BLaER1 treated with 17β-estradiol and CSF1 and Interleukin-3, amounts not matched to agents 10 nM and 100 nM (cell line): ENCODE measurements around the gene LRRC3.

Experiments
- H3K27ac ChIP-seq, 11 experiments: shearing (Covaris generic); formaldehyde crosslinking; 2 replicates each; pipeline ENCODE4 v1.8.1; 2022
- H3K27me3 ChIP-seq, 11 experiments: shearing (Covaris generic); formaldehyde crosslinking; 2 replicates each; pipeline ENCODE4 v1.8.1; 2022
- H3K36me3 ChIP-seq, 11 experiments: shearing (Covaris generic); formaldehyde crosslinking; 2 replicates each; pipeline ENCODE4 v1.8.1; 2022
- H3K4me1 ChIP-seq, 10 experiments: shearing (Covaris generic); formaldehyde crosslinking; 2 replicates each; pipeline ENCODE4 v1.8.1; 2022
- H3K4me2 ChIP-seq, 11 experiments: shearing (Covaris generic); formaldehyde crosslinking; 2 replicates each; pipeline ENCODE4 v1.8.1; 2022
- H3K4me3 ChIP-seq, 10 experiments: shearing (Covaris generic); formaldehyde crosslinking; 2 replicates each; pipeline ENCODE4 v1.8.1; 2022
- H3K9ac ChIP-seq, 11 experiments: shearing (Covaris generic); formaldehyde crosslinking; 2 replicates each; pipeline ENCODE4 v1.8.1; 2022
- H3K9me3 ChIP-seq, 11 experiments: shearing (Covaris generic); formaldehyde crosslinking; replicated peaks in 1 of 11; 2 replicates each; pipeline ENCODE4 v1.8.1; 2022
- H4K20me1 ChIP-seq, 11 experiments: shearing (Covaris generic); formaldehyde crosslinking; 2 replicates each; pipeline ENCODE4 v1.8.1; 2022
- Cebpa-rat ChIP-seq, 11 experiments: shearing (Covaris generic); IDR thresholded peaks; 2 replicates each; pipeline ENCODE4 v1.8.1; 2022

Gene LRRC3

DNA sequence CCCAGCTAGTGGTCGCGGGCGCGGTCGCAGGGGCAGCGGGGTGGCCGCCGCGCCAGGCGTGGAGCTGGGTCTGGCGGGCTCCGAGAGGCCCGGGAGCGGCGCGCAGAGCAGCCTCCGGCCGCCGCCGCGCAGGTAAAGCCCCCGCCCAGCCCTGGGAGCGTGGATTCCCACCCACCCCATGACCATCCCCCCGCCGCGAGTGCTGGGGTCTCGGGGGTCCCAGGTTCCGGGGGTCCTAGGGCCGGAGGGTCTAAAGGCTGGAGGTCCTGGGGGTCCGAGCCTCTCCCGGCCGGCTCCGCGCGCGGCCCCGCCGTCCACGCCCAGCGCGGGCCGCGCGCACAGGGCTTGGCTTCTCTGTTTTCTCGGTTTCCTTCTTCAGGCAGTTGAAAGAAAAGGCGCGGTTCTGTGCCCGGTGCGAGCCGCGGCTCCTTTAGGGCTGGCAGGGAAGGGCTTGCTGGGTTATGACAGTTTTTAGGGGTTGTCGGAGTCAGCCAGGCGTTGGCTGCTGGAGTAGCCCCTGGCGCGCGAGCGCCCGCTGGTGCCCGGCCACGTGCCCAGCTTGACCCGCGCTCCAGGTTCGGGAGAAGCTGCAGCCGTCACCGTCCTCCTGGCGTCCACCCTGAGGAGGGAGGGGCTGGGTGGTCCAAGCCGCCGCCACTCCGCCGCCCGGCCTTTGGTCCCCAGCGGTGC, 359 bp downstream of the LRRC3 start:
- Histone ChIP-seq H3K36me3 (peaks cover 0 to 11% (median 0%) of the 10 kb centered on the region in 11 experiments; a peak in 3 of 22 replicates), H3K4me3 (peak overlapping the region; percentile 64 to 76 (median 70)), H3K27ac (peak overlapping the region in 10 of 11 experiments; percentile 44 to 62 (median 59); a peak in 21 of 22 replicates), H3K27me3 (peaks cover 0 to 5% (median 0%) of the 10 kb centered on the region in 11 experiments; a peak in 1 of 22 replicates), H4K20me1 (peaks cover 0 to 25% (median 0%) of the 10 kb centered on the region in 11 experiments; a peak in 4 of 22 replicates), H3K4me1 (peaks cover 26 to 46% (median 35%) of the 10 kb centered on the region in 10 experiments), H3K4me2 (peak overlapping the region; percentile 84 to 98 (median 93)), H3K9me3 (peaks cover 19 to 29% (median 25%) of the 10 kb centered on the region in 11 experiments), H3K9ac (peak overlapping the region; percentile 63 to 80 (median 75))
- no peak for TF ChIP-seq Cebpa-rat (IDR thresholded peaks at IDR 0.05)

DNA sequence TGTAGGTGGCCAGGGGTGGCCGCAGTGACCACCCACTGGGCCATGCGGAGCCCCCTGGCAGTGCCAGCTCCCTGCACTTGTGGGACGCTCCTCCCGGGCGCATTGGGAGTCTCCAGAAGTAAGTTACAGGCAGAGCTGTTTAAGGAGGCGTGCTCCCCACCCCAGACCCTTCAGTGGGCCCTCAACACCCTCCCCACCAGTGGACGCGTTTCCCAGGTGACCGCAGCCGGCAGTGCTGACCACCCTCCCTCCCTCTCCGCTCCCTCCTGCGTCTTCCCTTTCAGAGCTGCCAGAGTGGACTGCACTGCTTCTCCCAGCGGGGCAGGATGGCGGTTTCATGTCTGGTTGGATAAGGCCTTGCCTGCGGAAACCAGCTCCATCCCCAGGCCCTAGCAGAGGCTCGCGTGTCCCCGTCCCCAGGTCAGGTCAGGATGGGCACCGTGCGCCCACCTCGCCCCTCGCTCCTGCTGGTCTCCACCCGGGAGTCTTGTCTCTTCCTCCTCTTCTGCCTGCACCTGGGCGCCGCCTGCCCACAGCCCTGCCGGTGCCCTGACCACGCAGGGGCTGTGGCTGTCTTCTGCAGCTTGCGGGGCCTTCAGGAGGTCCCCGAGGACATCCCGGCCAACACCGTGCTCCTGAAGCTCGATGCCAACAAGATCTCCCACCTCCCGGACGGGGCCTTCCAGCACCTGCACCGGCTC, 1.1 kb downstream of the LRRC3 start:
- Histone ChIP-seq H3K9me3 (peaks cover 19 to 29% (median 25%) of the 10 kb centered on the region in 11 experiments), H3K4me2 (peak overlapping the region; percentile 84 to 98 (median 93)), H3K4me3 (peak overlapping the region; percentile 64 to 76 (median 70)), H3K36me3 (peaks cover 0 to 11% (median 0%) of the 10 kb centered on the region in 11 experiments; a peak in 3 of 22 replicates), H3K27me3 (peaks cover 0 to 5% (median 0%) of the 10 kb centered on the region in 11 experiments; a peak in 1 of 22 replicates), H3K4me1 (peaks cover 26 to 50% (median 37%) of the 10 kb centered on the region in 10 experiments), H3K27ac (peak overlapping the region in 10 of 11 experiments; percentile 44 to 62 (median 59); a peak in 18 of 22 replicates), H4K20me1 (peaks cover 0 to 25% (median 0%) of the 10 kb centered on the region in 11 experiments; a peak in 5 of 22 replicates), H3K9ac (peak overlapping the region; percentile 63 to 80 (median 75))
- no peak for TF ChIP-seq Cebpa-rat (IDR thresholded peaks at IDR 0.05)

DNA sequence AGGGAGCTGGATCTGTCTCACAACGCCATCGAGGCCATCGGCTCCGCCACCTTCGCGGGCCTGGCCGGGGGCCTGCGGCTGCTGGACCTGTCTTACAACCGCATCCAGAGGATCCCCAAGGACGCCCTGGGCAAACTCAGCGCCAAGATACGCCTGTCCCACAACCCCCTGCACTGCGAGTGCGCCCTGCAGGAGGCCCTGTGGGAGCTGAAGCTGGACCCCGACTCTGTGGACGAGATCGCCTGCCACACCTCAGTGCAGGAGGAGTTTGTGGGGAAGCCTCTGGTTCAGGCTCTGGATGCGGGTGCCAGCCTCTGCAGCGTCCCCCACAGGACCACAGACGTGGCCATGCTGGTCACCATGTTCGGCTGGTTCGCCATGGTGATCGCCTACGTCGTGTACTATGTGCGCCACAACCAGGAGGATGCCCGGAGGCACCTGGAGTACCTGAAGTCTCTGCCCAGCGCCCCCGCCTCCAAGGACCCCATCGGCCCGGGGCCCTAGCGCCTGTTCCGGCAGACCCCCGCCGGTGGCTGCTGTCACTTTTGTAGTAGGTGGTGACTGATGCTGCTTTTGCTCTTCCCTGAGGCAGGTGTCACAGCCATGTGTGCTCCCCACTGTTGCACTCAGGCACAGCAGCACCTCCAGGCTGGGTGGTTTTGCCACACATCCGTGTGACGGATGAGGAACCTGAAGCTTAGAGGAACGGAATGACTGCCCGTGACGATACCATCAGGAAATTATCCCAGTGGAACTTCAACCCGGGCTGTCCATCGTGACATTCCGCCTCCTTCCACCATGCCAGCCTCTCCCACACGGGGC, 1.8 kb downstream of the LRRC3 start:
- no peak overlapping the region for H3K27ac ChIP-seq
- H3K4me3 ChIP-seq, result no peak overlapping the region
- peaks cover 0 to 31% (median 0%) of the 10 kb centered on the region in 11 experiments; a peak in 6 of 22 replicates for H4K20me1 ChIP-seq
- H3K9ac ChIP-seq, result peak overlapping the region in 3 of 11 experiments; percentile 18 to 80 (median 77); a peak in 4 of 22 replicates
- H3K9me3 ChIP-seq, result peaks cover 16 to 27% (median 21%) of the 10 kb centered on the region in 11 experiments
- H3K36me3 ChIP-seq, result peaks cover 0 to 11% (median 0%) of the 10 kb centered on the region in 11 experiments; a peak in 3 of 22 replicates
- TF ChIP-seq Cebpa-rat (IDR thresholded peaks at IDR 0.05), result no peak
- H3K4me1 ChIP-seq, result peaks cover 26 to 50% (median 37%) of the 10 kb centered on the region in 10 experiments
- peaks cover 0 to 5% (median 0%) of the 10 kb centered on the region in 11 experiments; a peak in 1 of 22 replicates for H3K27me3 ChIP-seq
- peak overlapping the region in 9 of 11 experiments; percentile 84 to 98 (median 93); a peak in 18 of 22 replicates for H3K4me2 ChIP-seq

DNA sequence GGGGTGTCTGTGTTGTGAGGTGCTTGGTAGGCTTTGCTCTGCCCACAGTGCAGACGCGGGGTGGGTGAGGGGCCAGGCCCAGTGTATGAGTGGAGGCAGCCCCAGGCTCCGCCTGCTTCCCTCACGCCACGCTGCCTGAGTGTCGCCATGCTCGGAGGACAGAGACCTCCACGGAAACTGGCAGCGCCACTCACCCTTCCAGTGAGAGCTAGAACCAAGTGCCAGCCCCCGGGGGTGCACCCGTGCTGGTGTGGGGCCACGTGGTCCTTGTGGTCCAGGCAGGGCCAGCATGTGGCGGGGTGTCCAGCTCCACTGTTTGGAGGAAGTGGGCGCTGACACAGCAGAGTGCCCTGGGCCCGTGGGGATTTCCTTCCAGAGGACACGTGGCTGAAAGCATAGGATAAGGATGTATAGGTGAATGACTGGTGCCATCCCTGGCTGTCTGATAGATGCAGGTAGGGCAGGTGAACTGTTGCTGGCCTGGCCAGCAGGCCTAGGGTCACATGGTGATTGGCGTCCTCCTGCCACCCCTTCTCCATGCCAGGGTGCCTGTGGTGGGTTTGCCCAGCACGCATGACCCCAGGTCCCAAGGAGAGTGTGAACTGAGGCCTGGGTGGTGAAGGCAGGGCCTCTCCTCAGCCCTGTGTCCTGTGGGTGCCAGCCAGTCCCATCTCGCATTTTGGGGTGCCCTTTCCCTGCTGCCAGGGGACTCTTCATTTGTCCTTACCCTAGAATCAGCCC, 3.8 kb downstream of the LRRC3 start:
- Histone ChIP-seq H3K27me3 (peaks cover 0 to 4% (median 0%) of the 10 kb centered on the region in 11 experiments; a peak in 1 of 22 replicates), H3K36me3 (peaks cover 0 to 11% (median 0%) of the 10 kb centered on the region in 11 experiments; a peak in 3 of 22 replicates), H3K4me2 (peak overlapping the region; percentile 51 to 72 (median 60)), H3K4me1 (peaks cover 26 to 50% (median 37%) of the 10 kb centered on the region in 10 experiments), H3K27ac (peak overlapping the region in 2 of 11 experiments; percentile 9 to 29; a peak in 2 of 22 replicates), H3K9ac (peak overlapping the region in 3 of 11 experiments; percentile 20 to 24 (median 21); a peak in 1 of 22 replicates), H3K4me3 (no peak overlapping the region), H3K9me3 (peaks cover 3 to 7% (median 7%) of the 10 kb centered on the region in 11 experiments; a peak in 21 of 22 replicates), H4K20me1 (peaks cover 0 to 31% (median 0%) of the 10 kb centered on the region in 11 experiments; a peak in 6 of 22 replicates)
- TF ChIP-seq Cebpa-rat (IDR thresholded peaks at IDR 0.05), result no peak

DNA sequence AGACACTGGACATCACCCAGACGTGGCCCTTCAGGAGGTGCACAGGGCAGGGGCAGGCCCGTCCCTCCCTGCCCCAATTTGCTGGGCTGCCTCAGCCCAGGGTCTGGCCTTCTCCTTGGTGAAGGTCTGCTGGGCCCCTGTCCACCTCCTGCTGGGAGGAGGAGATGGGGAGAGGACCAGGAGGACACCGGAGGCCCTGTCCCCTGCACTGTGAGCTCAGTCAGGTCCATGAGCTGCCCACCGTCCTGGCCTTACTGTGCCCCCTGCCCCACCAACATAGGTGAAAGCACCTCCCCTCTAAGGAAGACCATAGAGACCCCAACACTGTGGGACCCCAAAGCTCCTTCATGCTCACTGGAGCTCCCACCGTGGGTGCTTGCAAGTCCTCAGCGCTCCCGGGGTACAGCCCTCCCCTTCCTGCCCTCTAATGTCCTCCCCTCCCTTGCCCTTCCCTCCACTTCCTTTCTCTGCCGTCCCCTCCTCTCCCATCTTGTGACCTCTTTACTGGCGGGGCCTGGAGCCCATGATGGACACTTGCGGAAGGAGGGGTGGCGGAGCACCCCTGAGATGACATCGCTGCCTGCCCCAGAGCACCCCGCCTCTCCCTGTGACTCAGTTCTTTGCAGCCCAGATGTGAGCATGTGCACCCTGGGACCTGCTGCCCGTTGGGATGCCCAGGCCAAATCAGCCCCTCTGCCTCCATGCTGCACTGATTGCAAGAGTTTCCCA, 4.6 kb downstream of the LRRC3 start:
- no peak for TF ChIP-seq Cebpa-rat (IDR thresholded peaks at IDR 0.05)
- Histone ChIP-seq H3K27me3 (no peaks in the 10 kb centered on the region), H3K4me3 (no peak overlapping the region), H4K20me1 (peaks cover 0 to 31% (median 0%) of the 10 kb centered on the region in 11 experiments; a peak in 6 of 22 replicates), H3K9ac (0 out of 22 replicates have a peak overlapping the region, but pooled peaks of 3 of the 11 experiments have one; percentile 20 to 24 (median 21)), H3K27ac (peak overlapping the region in 2 of 11 experiments; percentile 9 to 29; a peak in 1 of 22 replicates), H3K36me3 (peaks cover 0 to 11% (median 0%) of the 10 kb centered on the region in 11 experiments; a peak in 3 of 22 replicates), H3K4me1 (peaks cover 26 to 50% (median 37%) of the 10 kb centered on the region in 10 experiments), H3K4me2 (peak overlapping the region; percentile 51 to 72 (median 60); a peak in 19 of 22 replicates), H3K9me3 (peaks cover 0 to under 1% (median 0%) of the 10 kb centered on the region in 11 experiments; a peak in 2 of 22 replicates)

DNA sequence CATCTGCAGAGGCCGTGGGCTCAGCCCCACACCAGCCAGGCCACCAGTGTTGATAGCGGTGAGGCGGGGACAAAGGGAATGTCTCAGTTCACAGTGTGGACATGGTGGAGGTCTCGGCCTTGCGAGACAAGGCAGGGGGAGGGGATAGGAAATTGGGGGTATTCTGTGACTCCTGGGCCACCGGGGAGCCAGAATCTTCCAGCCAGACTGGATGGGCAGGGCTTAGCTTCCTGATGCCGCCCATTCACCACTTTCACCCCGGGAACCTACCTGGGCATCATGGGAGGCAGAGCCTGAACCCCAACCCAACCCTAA, 5.1 kb downstream of the LRRC3 start:
- no peaks in the 10 kb centered on the region for H3K27me3 ChIP-seq
- peaks cover 26 to 50% (median 37%) of the 10 kb centered on the region in 10 experiments for H3K4me1 ChIP-seq
- no peaks in the 10 kb centered on the region for H3K9me3 ChIP-seq
- peak overlapping the region in 6 of 11 experiments; percentile 59 to 72 (median 66); a peak in 10 of 22 replicates for H3K4me2 ChIP-seq
- no peak overlapping the region for H3K4me3 ChIP-seq
- H3K9ac ChIP-seq, result no peak overlapping the region
- H4K20me1 ChIP-seq, result peaks cover 0 to 31% (median 0%) of the 10 kb centered on the region in 11 experiments; a peak in 6 of 22 replicates
- peaks cover 0 to 11% (median 0%) of the 10 kb centered on the region in 11 experiments; a peak in 3 of 22 replicates for H3K36me3 ChIP-seq
- no peak overlapping the region for H3K27ac ChIP-seq
- no peak for TF ChIP-seq Cebpa-rat (IDR thresholded peaks at IDR 0.05)

DNA sequence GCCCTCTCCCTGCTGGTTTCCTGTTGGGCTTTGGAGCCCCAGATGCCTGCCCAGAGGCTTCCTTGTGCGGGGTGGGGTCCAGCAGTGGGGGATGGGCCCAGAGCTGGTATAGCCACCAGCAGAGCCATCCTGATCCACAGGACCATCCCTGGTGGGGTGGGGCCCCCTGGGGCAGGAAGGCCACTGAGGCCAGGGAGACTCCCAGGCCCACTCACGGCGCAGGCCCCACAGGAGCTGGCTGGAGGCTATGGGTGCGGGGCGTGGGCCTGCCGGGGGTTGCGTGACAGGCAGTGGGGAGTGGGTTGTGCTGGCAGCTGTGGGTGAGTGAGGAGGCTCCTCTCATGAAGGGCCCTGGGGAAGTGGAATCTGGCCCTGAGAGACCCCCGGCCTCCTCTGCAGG, 5.7 kb downstream of the LRRC3 start:
- H4K20me1 ChIP-seq, result peaks cover 0 to 29% (median 0%) of the 10 kb centered on the region in 11 experiments; a peak in 6 of 22 replicates
- H3K4me1 ChIP-seq, result peaks cover 23 to 47% (median 34%) of the 10 kb centered on the region in 10 experiments
- no peak overlapping the region for H3K27ac ChIP-seq
- H3K4me2 ChIP-seq, result peak overlapping the region in 1 of 11 experiments; percentile 59; a peak in 2 of 22 replicates
- 0 out of 22 replicates have a peak overlapping the region, but pooled peaks of 2 of the 11 experiments have one; percentile 4 to 33 for H3K9ac ChIP-seq
- H3K9me3 ChIP-seq, result no peaks in the 10 kb centered on the region
- H3K27me3 ChIP-seq, result no peaks in the 10 kb centered on the region
- H3K4me3 ChIP-seq, result no peak overlapping the region
- peaks cover 0 to 11% (median 0%) of the 10 kb centered on the region in 11 experiments; a peak in 3 of 22 replicates for H3K36me3 ChIP-seq
- no peak for TF ChIP-seq Cebpa-rat (IDR thresholded peaks at IDR 0.05)
